H1 (cell line): ENCODE results near the gene PDE9A. TPM values are rescaled to one million over a fixed set of nuclear protein-coding genes. Genes with fewer than 3 reads are reported as not detected.

ENCODE experiments used
- BRCA1 ChIP-seq: IDR thresholded peaks from 2 replicates; pipeline ENCODE4 v1.6.1; 2012; ENCODE audit warnings: low read depth, low read length, improper control_type of control experiment
- GTF2F1 ChIP-seq: IDR thresholded peaks from 2 replicates; pipeline ENCODE4 v1.6.1; 2012; ENCODE audit warnings: low read depth, low read length, improper control_type of control experiment, borderline replicate concordance
- JUN ChIP-seq: IDR thresholded peaks from 2 replicates; pipeline ENCODE4 v1.6.1; 2011; ENCODE audit warnings: low read depth, mild to moderate bottlenecking, improper control_type of control experiment, low read length
- MAX ChIP-seq: IDR thresholded peaks from 2 replicates; pipeline ENCODE4 v1.6.1; 2012; ENCODE audit warnings: inconsistent platforms
- SIN3A ChIP-seq, 2 experiments: IDR thresholded peaks in 1 of 2; conservative IDR thresholded peaks in 1 of 2; 2 replicates each; pipeline ENCODE4 v1.6.1; 2011 to 2012; ENCODE audit warnings: low read length in 2 of 2, improper control_type of control experiment in 1 of 2, low read depth in 1 of 2, mild to moderate bottlenecking in 1 of 2
- TAF7 ChIP-seq: optimal IDR thresholded peaks from 2 replicates; pipeline ENCODE3; 2011; ENCODE audit warnings: low read depth, mild to moderate bottlenecking, inconsistent platforms, low read length, moderate library complexity, borderline replicate concordance
- polyA plus RNA-seq, 7 experiments: library from polyadenylated mRNA; depleted of rRNA in 3 of 7; stranded (reverse) in 5 of 7; unstranded in 2 of 7; fragments of >200 nt in 5 of 7; fragments of 200-250 nt in 2 of 7; gene quantifications; 1 replicate in 5 of 7; 2 replicates in 1 of 7; 4 replicates in 1 of 7; pipeline versions ENCODE4 v1.2.1 to v1.2.3, GENCODE V29; 2011 to 2013; ENCODE audit warnings: missing spikeins in 2 of 7, mixed read lengths in 2 of 7
- total RNA-seq: library from RNA; stranded (reverse); fragmentation: NEBNext Ultra II Directional; extraction: Animal tissue kit (Norgen Biotek cat#: 25700); gene quantifications from 2 replicates; pipeline ENCODE4 v1.2.1, GENCODE V29; 2021

The PDE9A gene
- total and polyA plus RNA-seq, 2 of the 8 experiments (the other 6 are each of a cell fraction or from before 2014, with no cell fraction given), result 39.2 to 45.9 TPM

GRCh38 chr21:42681296-42682206 is 28.1 kb downstream of the PDE9A start (continued):
- no peak for TF ChIP-seq BRCA1
- TF ChIP-seq SIN3A (conservative IDR thresholded peaks at IDR 0.05 in 1 of 2, IDR thresholded peaks at IDR 0.05 in 1 of 2; ENCODE audit: low read depth in 1 of 2, low read length in 2 of 2), result no peak
- TF ChIP-seq JUN, result no peak
- TF ChIP-seq GTF2F1, result no peak
- no peak for TF ChIP-seq TAF7
- TF ChIP-seq MAX, result no peak
